Natural killer cell (primary cell): ENCODE data around the gene SEMA4B. TPM values are rescaled to one million over a fixed set of nuclear protein-coding genes. Genes with fewer than 3 reads are reported as not detected.

ENCODE experiments used
- ATAC-seq, 3 donors: fragments of 150-1000 bp in 2 of 3; fragments of 200-7000 bp in 1 of 3; cut with Tn5 transposase; 1 replicate in 1 of 3; 2 replicates in 2 of 3; pipeline ENCODE4 v1.10.0; 2021; ENCODE audit warnings: mild to moderate bottlenecking in 2 of 3, moderate library complexity in 2 of 3
- DNase-seq, 2 donors: peaks; one replicate each; pipeline versions ENCODE4 v3.0.0 to v3.0.0-alpha.2; 2013 to 2021; ENCODE audit warnings: mixed read lengths in 1 of 2
- H3K27ac ChIP-seq: one replicate; pipeline ENCODE4 v1.5.1; 2013; ENCODE audit warnings: mild to moderate bottlenecking, low read length
- H3K27me3 ChIP-seq: one replicate; pipeline ENCODE4 v1.6.1; 2013; ENCODE audit warnings: low read length; ENCODE audit not compliant: control insufficient read depth, insufficient read depth
- H3K36me3 ChIP-seq: one replicate; pipeline ENCODE4 v1.6.1; 2013; ENCODE audit warnings: low read length; ENCODE audit not compliant: control insufficient read depth, insufficient read depth
- H3K4me1 ChIP-seq: one replicate; pipeline ENCODE4 v1.6.1; 2013; ENCODE audit warnings: low read length; ENCODE audit not compliant: control insufficient read depth, insufficient read depth
- H3K4me3 ChIP-seq: one replicate; pipeline ENCODE4 v1.5.1; 2013; ENCODE audit warnings: low read length
- H3K9me3 ChIP-seq: one replicate; pipeline ENCODE4 v1.6.1; 2013; ENCODE audit warnings: low read length; ENCODE audit not compliant: control insufficient read depth, insufficient read depth
- H3K27ac Mint-ChIP-seq, 2 donors: one replicate each; pipeline ENCODE4 v1.8.0; 2022; ENCODE audit warnings: mild to moderate bottlenecking in 2 of 2, mixed read lengths in 2 of 2, moderate library complexity in 1 of 2
- H3K27me3 Mint-ChIP-seq, 2 donors: one replicate each; pipeline ENCODE4 v1.8.0; 2022; ENCODE audit warnings: low read depth in 2 of 2, mixed read lengths in 2 of 2
- H3K36me3 Mint-ChIP-seq: one replicate; pipeline ENCODE4 v1.8.0; 2022; ENCODE audit warnings: mixed read lengths
- H3K4me1 Mint-ChIP-seq, 2 donors: one replicate each; pipeline ENCODE4 v1.8.0; 2022; ENCODE audit warnings: mixed read lengths in 2 of 2
- H3K4me3 Mint-ChIP-seq: one replicate; pipeline ENCODE4 v1.8.0; 2022; ENCODE audit warnings: mild to moderate bottlenecking, moderate library complexity, mixed read lengths
- H3K9me3 Mint-ChIP-seq, 2 donors: one replicate each; pipeline ENCODE4 v1.8.0; 2022; ENCODE audit warnings: mixed read lengths in 2 of 2
- CTCF ChIP-seq: fragments of 200-600 bp; IDR thresholded peaks from one replicate; pipeline ENCODE4 v1.8.0; 2022; ENCODE audit warnings: antibody characterized with exemption
- WGBS: methylation state at CpG from one replicate; pipeline ENCODE4 v1.1.7; 2013; ENCODE audit warnings: missing lambda C conversion rate; ENCODE audit not compliant: insufficient coverage; 5-methylcytosine and 5-hydroxymethylcytosine counted together
- intact Hi-C: fragments of 100-400 bp; cut with micrococcal nuclease; formaldehyde crosslinking; loops from one replicate; pipeline ENCODE4 v1.14.2; 2022
- total RNA-seq, 4 donors: library from RNA; stranded (reverse); fragments of 120-200 nt in 1 of 4; gene quantifications; one replicate each; pipeline versions ENCODE4 v1.2.3 to v1.2.4, GENCODE V29; 2013 to 2022

Gene SEMA4B
- total RNA-seq, 3 donors from 2014 or later (not counting 1 experiment from before 2014, with no cell fraction given) = 13.1 to 28.1 (median 25.0) TPM

GRCh38 chr15:90240856-90241255, 39.7 kb downstream of the SEMA4B start:
- peaks cover 23% of the 10 kb centered on the region for H3K36me3 ChIP-seq
- H3K4me3 ChIP-seq = no peak overlapping the region
- H3K4me1 ChIP-seq = no peaks in the 10 kb centered on the region
- Mint-ChIP-seq H3K9me3 (no peaks in the 10 kb centered on the region), H3K4me3 (no peak overlapping the region), H3K27me3 (no peaks in the 10 kb centered on the region), H3K4me1 (no peaks in the 10 kb centered on the region), H3K36me3 (no peaks in the 10 kb centered on the region), H3K27ac (no peak overlapping the region)
- no peaks in the 10 kb centered on the region for H3K9me3 ChIP-seq
- no peak for TF ChIP-seq CTCF
- intact Hi-C loops = no loop called here
- no peaks in the 10 kb centered on the region for H3K27me3 ChIP-seq
- WGBS = 84% methylated on average over 8 of the region's 8 CpGs
- DNase-seq (no peak), ATAC-seq (no peak)
- no peak overlapping the region for H3K27ac ChIP-seq

GRCh38 chr15:90241343-90242192, 40.4 kb downstream of the SEMA4B start:
- H3K9me3 ChIP-seq = no peaks in the 10 kb centered on the region
- Mint-ChIP-seq H3K27me3 (no peaks in the 10 kb centered on the region), H3K4me1 (peaks cover 0 to 4% of the 10 kb centered on the region in 2 donors), H3K4me3 (no peak overlapping the region), H3K36me3 (no peaks in the 10 kb centered on the region), H3K27ac (no peak overlapping the region), H3K9me3 (no peaks in the 10 kb centered on the region)
- DNase-seq = no peak
- TF ChIP-seq CTCF = no peak
- H3K36me3 ChIP-seq = peaks cover 23% of the 10 kb centered on the region
- H3K27ac ChIP-seq = no peak overlapping the region
- no peak for ATAC-seq
- WGBS = 91% methylated on average over 22 of the region's 22 CpGs
- H3K27me3 ChIP-seq = no peaks in the 10 kb centered on the region
- intact Hi-C loops = no loop called here
- H3K4me1 ChIP-seq = no peaks in the 10 kb centered on the region
- no peak overlapping the region for H3K4me3 ChIP-seq

GRCh38 chr15:90243943-90244639, 43.0 kb downstream of the SEMA4B start:
- no peaks in the 10 kb centered on the region for H3K27me3 Mint-ChIP-seq
- no peak overlapping the region for H3K27ac Mint-ChIP-seq
- H3K9me3 Mint-ChIP-seq = no peaks in the 10 kb centered on the region
- no peak overlapping the region for H3K27ac ChIP-seq
- H3K4me1 ChIP-seq = peaks cover 4% of the 10 kb centered on the region
- no peak for DNase-seq
- no peaks in the 10 kb centered on the region for H3K9me3 ChIP-seq
- TF ChIP-seq CTCF = no peak
- no peak overlapping the region for H3K4me3 Mint-ChIP-seq
- intact Hi-C loops = no loop called here
- ATAC-seq = no peak
- H3K36me3 ChIP-seq = peaks cover 14% of the 10 kb centered on the region
- 93% methylated on average over 10 of the region's 10 CpGs for WGBS
- H3K4me1 Mint-ChIP-seq = peaks cover 3 to 11% of the 10 kb centered on the region in 2 donors
- no peaks in the 10 kb centered on the region for H3K36me3 Mint-ChIP-seq
- no peaks in the 10 kb centered on the region for H3K27me3 ChIP-seq
- no peak overlapping the region for H3K4me3 ChIP-seq
